ENCODE measurements around the gene ZC2HC1C.

GRCh38 chr14:75051556-75051899 lies 17.9 kb upstream of the ZC2HC1C start:
- TF ChIP-seq, protein P1, sequence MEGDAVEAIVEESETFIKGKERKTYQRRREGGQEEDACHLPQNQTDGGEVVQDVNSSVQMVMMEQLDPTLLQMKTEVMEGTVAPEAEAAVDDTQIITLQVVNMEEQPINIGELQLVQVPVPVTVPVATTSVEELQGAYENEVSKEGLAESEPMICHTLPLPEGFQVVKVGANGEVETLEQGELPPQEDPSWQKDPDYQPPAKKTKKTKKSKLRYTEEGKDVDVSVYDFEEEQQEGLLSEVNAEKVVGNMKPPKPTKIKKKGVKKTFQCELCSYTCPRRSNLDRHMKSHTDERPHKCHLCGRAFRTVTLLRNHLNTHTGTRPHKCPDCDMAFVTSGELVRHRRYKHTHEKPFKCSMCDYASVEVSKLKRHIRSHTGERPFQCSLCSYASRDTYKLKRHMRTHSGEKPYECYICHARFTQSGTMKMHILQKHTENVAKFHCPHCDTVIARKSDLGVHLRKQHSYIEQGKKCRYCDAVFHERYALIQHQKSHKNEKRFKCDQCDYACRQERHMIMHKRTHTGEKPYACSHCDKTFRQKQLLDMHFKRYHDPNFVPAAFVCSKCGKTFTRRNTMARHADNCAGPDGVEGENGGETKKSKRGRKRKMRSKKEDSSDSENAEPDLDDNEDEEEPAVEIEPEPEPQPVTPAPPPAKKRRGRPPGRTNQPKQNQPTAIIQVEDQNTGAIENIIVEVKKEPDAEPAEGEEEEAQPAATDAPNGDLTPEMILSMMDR (IDR thresholded peaks at IDR 0.05; ENCODE audit: borderline replicate concordance, extremely low read depth, low read length, poor library complexity, severe bottlenecking) = no peak
- TF ChIP-seq EZH2 (IDR thresholded peaks at IDR 0.05; ENCODE audit: borderline replicate concordance, low read depth, low read length, severe bottlenecking) = no peak

Measured in DND-41 (cell line).